Measurements from ENCODE around the gene PCDHB14. TPM values are rescaled to one million over a fixed set of nuclear protein-coding genes. Genes with fewer than 3 reads are reported as not detected.

The PCDHB14 gene
- total RNA-seq, 1 experiment from 2014 or later: 2.6 TPM

GRCh38 chr5:141272906-141273305 lies 49.8 kb downstream of the PCDHB14 start:
- peaks cover 11% of the 10 kb centered on the region for H3K36me3 Mint-ChIP-seq
- no peak overlapping the region for H3K4me3 Mint-ChIP-seq
- ChIA-PET POLR2A (interaction anchor here (0.5 to 0.8 kb wide), 2 partner anchors 50 to 104 kb away, joined by 3 to 4 read pairs; partner anchors contain the start of gene PCDHB14), CTCF (interaction anchor here (0.6 to 2.2 kb wide), 37 partner anchors 12 to 295 kb away, joined by 3 to 39 read pairs (median 5); partner anchors contain the start of genes PCDHB10, PCDHB11, PCDHB14 and PCDHB15)
- DNase-seq (ENCODE audit: low spot score) (peak; percentile 47), ATAC-seq (peak; percentile 89)
- H3K27me3 Mint-ChIP-seq (ENCODE audit: low read depth): no peaks in the 10 kb centered on the region
- peaks cover 54% of the 10 kb centered on the region for H3K9me3 Mint-ChIP-seq
- H3K4me1 Mint-ChIP-seq: no peaks in the 10 kb centered on the region
- no peak overlapping the region for H3K27ac Mint-ChIP-seq
- TF ChIP-seq CREB1 (CRISPR knock-in tag; IDR thresholded peaks at IDR 0.05) (no peak), SOX15 (CRISPR knock-in tag; IDR thresholded peaks at IDR 0.05) (no peak), ZMAT4 (CRISPR knock-in tag; IDR thresholded peaks at IDR 0.05) (no peak), TP53 (CRISPR knock-in tag; IDR thresholded peaks at IDR 0.05) (no peak), ZNF232 (CRISPR knock-in tag; IDR thresholded peaks at IDR 0.05) (no peak), ZNF396 (CRISPR knock-in tag; IDR thresholded peaks at IDR 0.05; ENCODE audit: borderline replicate concordance) (no peak), JUN (CRISPR knock-in tag; IDR thresholded peaks at IDR 0.05) (no peak), GRHL2 (CRISPR knock-in tag; IDR thresholded peaks at IDR 0.05; ENCODE audit: insufficient replicate concordance, severe bottlenecking) (no peak)
- TF ChIP-seq, protein P1, sequence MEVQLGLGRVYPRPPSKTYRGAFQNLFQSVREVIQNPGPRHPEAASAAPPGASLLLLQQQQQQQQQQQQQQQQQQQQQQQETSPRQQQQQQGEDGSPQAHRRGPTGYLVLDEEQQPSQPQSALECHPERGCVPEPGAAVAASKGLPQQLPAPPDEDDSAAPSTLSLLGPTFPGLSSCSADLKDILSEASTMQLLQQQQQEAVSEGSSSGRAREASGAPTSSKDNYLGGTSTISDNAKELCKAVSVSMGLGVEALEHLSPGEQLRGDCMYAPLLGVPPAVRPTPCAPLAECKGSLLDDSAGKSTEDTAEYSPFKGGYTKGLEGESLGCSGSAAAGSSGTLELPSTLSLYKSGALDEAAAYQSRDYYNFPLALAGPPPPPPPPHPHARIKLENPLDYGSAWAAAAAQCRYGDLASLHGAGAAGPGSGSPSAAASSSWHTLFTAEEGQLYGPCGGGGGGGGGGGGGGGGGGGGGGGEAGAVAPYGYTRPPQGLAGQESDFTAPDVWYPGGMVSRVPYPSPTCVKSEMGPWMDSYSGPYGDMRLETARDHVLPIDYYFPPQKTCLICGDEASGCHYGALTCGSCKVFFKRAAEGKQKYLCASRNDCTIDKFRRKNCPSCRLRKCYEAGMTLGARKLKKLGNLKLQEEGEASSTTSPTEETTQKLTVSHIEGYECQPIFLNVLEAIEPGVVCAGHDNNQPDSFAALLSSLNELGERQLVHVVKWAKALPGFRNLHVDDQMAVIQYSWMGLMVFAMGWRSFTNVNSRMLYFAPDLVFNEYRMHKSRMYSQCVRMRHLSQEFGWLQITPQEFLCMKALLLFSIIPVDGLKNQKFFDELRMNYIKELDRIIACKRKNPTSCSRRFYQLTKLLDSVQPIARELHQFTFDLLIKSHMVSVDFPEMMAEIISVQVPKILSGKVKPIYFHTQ (CRISPR knock-in tag; IDR thresholded peaks at IDR 0.05): no peak
- TF ChIP-seq, protein P2, sequence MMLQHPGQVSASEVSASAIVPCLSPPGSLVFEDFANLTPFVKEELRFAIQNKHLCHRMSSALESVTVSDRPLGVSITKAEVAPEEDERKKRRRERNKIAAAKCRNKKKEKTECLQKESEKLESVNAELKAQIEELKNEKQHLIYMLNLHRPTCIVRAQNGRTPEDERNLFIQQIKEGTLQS (CRISPR knock-in tag; conservative IDR thresholded peaks at IDR 0.05): no peak
- TF ChIP-seq, protein P3, sequence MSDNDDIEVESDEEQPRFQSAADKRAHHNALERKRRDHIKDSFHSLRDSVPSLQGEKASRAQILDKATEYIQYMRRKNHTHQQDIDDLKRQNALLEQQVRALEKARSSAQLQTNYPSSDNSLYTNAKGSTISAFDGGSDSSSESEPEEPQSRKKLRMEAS (CRISPR knock-in tag; IDR thresholded peaks at IDR 0.05): no peak

Other genes starting within 250 kb of the PCDHB14 start
- gene PCDHB1, start 172.0 kb upstream of the PCDHB14 start, total RNA-seq (2021): 0.09 to 0.13 TPM (median 0.11 TPM) in 3 replicates
- 22.9 to 26.2 TPM (median 23.1 TPM) in 3 replicates for gene PCDHB2, start 128.7 kb upstream of the PCDHB14 start, total RNA-seq (2021)
- 4.7 to 6.4 TPM (median 5.1 TPM) in 3 replicates for gene PCDHB3, start 122.9 kb upstream of the PCDHB14 start, total RNA-seq (2021)
- gene PCDHB4, start 101.5 kb upstream of the PCDHB14 start, total RNA-seq (2021): 2.3 to 2.6 TPM (median 2.3 TPM) in 3 replicates
- gene PCDHB5, start 88.1 kb upstream of the PCDHB14 start, total RNA-seq (2021): 6.8 to 12.5 TPM (median 8.5 TPM) in 3 replicates
- 0.23 to 0.37 TPM (median 0.24 TPM) in 3 replicates for gene PCDHB6, start 73.3 kb upstream of the PCDHB14 start, total RNA-seq (2021)
- 0.17 to 0.27 TPM (median 0.23 TPM) in 3 replicates for gene PCDHB7, start 50.7 kb upstream of the PCDHB14 start, total RNA-seq (2021)
- 4.1 to 5.4 TPM (median 4.6 TPM) in 3 replicates for gene PCDHB8, start 45.6 kb upstream of the PCDHB14 start, total RNA-seq (2021)
- gene PCDHB16, start 41.0 kb upstream of the PCDHB14 start, total RNA-seq (2021): 3.5 to 4.1 TPM (median 3.7 TPM) in 3 replicates
- 1.6 to 2.3 TPM (median 1.7 TPM) in 3 replicates for gene PCDHB9, start 36.2 kb upstream of the PCDHB14 start, total RNA-seq (2021)
- 1.4 to 1.9 TPM (median 1.7 TPM) in 3 replicates for gene PCDHB10, start 31.0 kb upstream of the PCDHB14 start, total RNA-seq (2021)
- 0.61 to 1.2 TPM (median 0.92 TPM) in 3 replicates for gene PCDHB11, start 23.7 kb upstream of the PCDHB14 start, total RNA-seq (2021)
- 2.7 to 3.1 TPM (median 3.1 TPM) in 3 replicates for gene PCDHB12, start 14.6 kb upstream of the PCDHB14 start, total RNA-seq (2021)
- 2.2 to 2.9 TPM (median 2.6 TPM) in 3 replicates for gene PCDHB13, start 9.4 kb upstream of the PCDHB14 start, total RNA-seq (2021)
- 7.7 to 8.7 TPM (median 8.4 TPM) in 3 replicates for gene PCDHB15, start 22.1 kb downstream of the PCDHB14 start, total RNA-seq (2021)
- gene SLC25A2, start 80.7 kb downstream of the PCDHB14 start, total RNA-seq (2021): 0.24 TPM in 1 of 3 replicates, not detected in the others
- 87.8 to 96.2 TPM (median 90.1 TPM) in 3 replicates for gene TAF7, start 97.4 kb downstream of the PCDHB14 start, total RNA-seq (2021)
- 1.1 to 1.5 TPM (median 1.2 TPM) in 3 replicates for gene PCDHGA1, start 107.2 kb downstream of the PCDHB14 start, total RNA-seq (2021)
- gene PCDHGA2, start 115.4 kb downstream of the PCDHB14 start, total RNA-seq (2021): 0.66 to 0.96 TPM (median 0.94 TPM) in 3 replicates
- gene PCDHGA3, start 120.5 kb downstream of the PCDHB14 start, total RNA-seq (2021): 0.92 to 1.3 TPM (median 0.98 TPM) in 3 replicates
- gene PCDHGB1, start 126.8 kb downstream of the PCDHB14 start, total RNA-seq (2021): 4.9 to 5.6 TPM (median 5.5 TPM) in 3 replicates
- 3.4 to 3.9 TPM (median 3.5 TPM) in 3 replicates for gene PCDHGA4, start 131.7 kb downstream of the PCDHB14 start, total RNA-seq (2021)
- 4.1 to 5.5 TPM (median 5.2 TPM) in 3 replicates for gene PCDHGB2, start 136.7 kb downstream of the PCDHB14 start, total RNA-seq (2021)
- 2.0 to 2.5 TPM (median 2.4 TPM) in 3 replicates for gene PCDHGA5, start 140.8 kb downstream of the PCDHB14 start, total RNA-seq (2021)
- gene PCDHGB3, start 146.9 kb downstream of the PCDHB14 start, total RNA-seq (2021): 3.3 to 4.2 TPM (median 3.5 TPM) in 3 replicates
- 2.6 to 3.3 TPM (median 3.0 TPM) in 3 replicates for gene PCDHGA6, start 150.5 kb downstream of the PCDHB14 start, total RNA-seq (2021)
- 1.6 to 2.8 TPM (median 2.1 TPM) in 3 replicates for gene PCDHGA7, start 159.4 kb downstream of the PCDHB14 start, total RNA-seq (2021)
- gene PCDHGB4, start 164.4 kb downstream of the PCDHB14 start, total RNA-seq (2021): 7.8 to 9.1 TPM (median 8.8 TPM) in 3 replicates
- 1.4 to 2.4 TPM (median 2.1 TPM) in 3 replicates for gene PCDHGA8, start 169.3 kb downstream of the PCDHB14 start, total RNA-seq (2021)
- 7.6 to 9.7 TPM (median 7.7 TPM) in 3 replicates for gene PCDHGB5, start 174.6 kb downstream of the PCDHB14 start, total RNA-seq (2021)
- 1.9 to 2.9 TPM (median 2.3 TPM) in 3 replicates for gene PCDHGA9, start 179.4 kb downstream of the PCDHB14 start, total RNA-seq (2021)
- gene PCDHGB6, start 184.7 kb downstream of the PCDHB14 start, total RNA-seq (2021): 6.0 to 6.7 TPM (median 6.1 TPM) in 3 replicates
- 10.7 to 11.9 TPM (median 11.0 TPM) in 3 replicates for gene PCDHGA10, start 189.6 kb downstream of the PCDHB14 start, total RNA-seq (2021)
- gene PCDHGB7, start 194.3 kb downstream of the PCDHB14 start, total RNA-seq (2021): 10.5 to 11.2 TPM (median 10.7 TPM) in 3 replicates
- gene PCDHGA11, start 197.7 kb downstream of the PCDHB14 start, total RNA-seq (2021): 7.0 to 8.4 TPM (median 7.1 TPM) in 3 replicates
- gene PCDHGA12, start 207.2 kb downstream of the PCDHB14 start, total RNA-seq (2021): 1.6 to 2.1 TPM (median 1.9 TPM) in 3 replicates

Measured in WTC11 (cell line).